ENCODE measurements around the gene NEU3.

NEU3 gene

DNA sequence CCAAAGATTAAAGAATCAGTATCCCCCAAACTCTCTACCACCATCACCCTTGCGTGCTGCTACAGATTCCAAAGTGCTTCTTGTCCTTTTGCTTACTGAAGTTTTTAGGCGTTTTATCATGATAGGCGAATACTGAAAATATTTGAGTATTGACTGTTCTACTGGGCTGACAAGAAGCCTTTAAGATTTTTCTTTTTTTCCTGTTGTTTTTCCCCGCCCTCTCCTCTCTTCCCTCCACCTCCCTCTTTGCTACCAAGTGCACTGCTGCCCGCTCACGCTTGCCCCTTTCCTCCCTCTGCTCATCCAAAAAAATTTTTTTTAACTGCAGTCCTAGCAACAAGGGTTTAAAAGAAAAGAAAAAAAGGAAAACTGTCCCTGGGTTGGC, 39.0 kb upstream of the NEU3 start:
- Histone ChIP-seq H2BK15ac (replicated peaks; ENCODE audit: low read depth) (no peak overlapping the region), H3K9ac (ENCODE audit: low read length) (peak overlapping the region; percentile 99), H2AK5ac (ENCODE audit: low read length) (no peak overlapping the region), H2BK5ac (ENCODE audit: low read length) (no peak overlapping the region), H3K4me3 (ENCODE audit: low read length) (peak overlapping the region; percentile 97), H3K36me3 (ENCODE audit: control insufficient read depth, insufficient read depth, low read length) (no peaks in the 10 kb centered on the region), H3K56ac (ENCODE audit: low read length) (peak overlapping the region; percentile 99), H4K5ac (ENCODE audit: low read length) (no peak overlapping the region), H3K79me1 (ENCODE audit: low read length) (peaks cover 14% of the 10 kb centered on the region), H3K23ac (ENCODE audit: low read length) (no peak overlapping the region), H4K8ac (ENCODE audit: low read depth, low read length) (peak overlapping the region; percentile 17), H3K27ac (ENCODE audit: low read depth, low read length) (no peak overlapping the region), H3K4ac (ENCODE audit: low read depth, low read length) (peak overlapping the region; percentile 86), H3K4me2 (ENCODE audit: low read length) (peak overlapping the region; percentile 29), H2BK120ac (ENCODE audit: low read depth, low read length) (no peak overlapping the region), H3K27me3 (ENCODE audit: insufficient read depth, low read length, poor library complexity) (no peaks in the 10 kb centered on the region), H3K4me1 (ENCODE audit: control insufficient read depth, low read depth, low read length) (peaks cover 2% of the 10 kb centered on the region), H3K79me2 (ENCODE audit: control insufficient read depth, insufficient read depth, low read length) (peaks cover 38% of the 10 kb centered on the region), H3K18ac (ENCODE audit: low read length) (no peak overlapping the region)
- peak; percentile 9 for DNase-seq
- WGBS (ENCODE audit: extremely low coverage, insufficient coverage, low lambda C conversion rate) = no CpG with 5 or more reads among the region's 6 CpGs

DNA sequence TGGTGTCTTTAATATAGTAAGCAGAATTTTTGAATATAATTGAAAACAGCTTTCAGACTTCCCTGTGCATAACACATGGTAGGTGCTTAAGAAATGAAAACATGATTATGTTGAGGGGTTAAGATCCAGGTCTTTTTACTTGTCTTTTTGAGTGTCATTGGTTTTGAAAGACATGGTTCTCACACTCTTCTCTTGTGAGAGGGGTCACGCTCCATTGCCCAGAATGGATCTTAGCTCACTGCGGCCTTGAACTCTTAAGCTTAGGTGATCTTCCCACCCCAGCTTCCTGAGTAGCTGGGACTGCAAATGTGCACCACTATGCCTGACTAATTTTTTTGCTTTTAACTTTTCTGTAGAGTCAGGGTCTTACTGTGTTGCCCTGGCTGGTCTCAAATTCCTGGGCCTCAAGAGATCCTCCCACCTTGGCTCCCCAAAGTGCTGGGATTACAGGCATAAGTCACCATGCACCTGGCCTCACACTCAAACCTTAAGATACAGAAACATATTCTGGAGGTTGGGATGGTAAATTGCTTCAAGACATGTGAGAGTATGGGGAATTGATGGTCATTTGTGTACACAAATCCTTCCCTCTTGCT, 38.3 kb upstream of the NEU3 start:
- no peak for DNase-seq

DNA sequence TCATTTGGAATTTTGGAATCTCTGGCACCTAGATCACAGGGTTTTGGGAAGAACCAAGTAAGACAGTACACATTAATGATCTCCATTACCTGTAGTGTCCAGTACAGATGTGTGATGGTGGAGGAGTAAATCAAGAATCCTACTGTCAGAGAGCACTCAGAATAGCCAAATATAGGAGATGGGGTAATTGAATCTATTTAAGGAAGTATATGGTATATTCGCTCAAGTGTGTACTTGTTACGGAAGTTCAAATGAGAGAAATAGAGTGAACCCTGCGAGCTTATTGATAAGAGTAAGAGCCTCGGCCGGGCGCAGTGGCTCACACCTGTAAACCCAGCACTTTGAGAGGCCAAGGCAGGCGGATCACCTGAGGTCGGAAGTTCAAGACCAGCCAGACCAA, 37.5 kb upstream of the NEU3 start:
- H2BK15ac ChIP-seq (replicated peaks; ENCODE audit: low read depth) = no peak overlapping the region
- no peaks in the 10 kb centered on the region for H3K27me3 ChIP-seq (ENCODE audit: insufficient read depth, low read length, poor library complexity)
- peaks cover 48% of the 10 kb centered on the region for H3K79me2 ChIP-seq (ENCODE audit: control insufficient read depth, insufficient read depth, low read length)
- H3K79me1 ChIP-seq (ENCODE audit: low read length) = peaks cover 20% of the 10 kb centered on the region
- H3K9ac ChIP-seq (ENCODE audit: low read length) = no peak overlapping the region
- no peak overlapping the region for H3K4me3 ChIP-seq (ENCODE audit: low read length)
- no peak for DNase-seq
- WGBS (ENCODE audit: extremely low coverage, insufficient coverage, low lambda C conversion rate) = no CpG with 5 or more reads among the region's 8 CpGs
- no peak overlapping the region for H4K8ac ChIP-seq (ENCODE audit: low read depth, low read length)
- H4K5ac ChIP-seq (ENCODE audit: low read length) = no peak overlapping the region
- H2BK120ac ChIP-seq (ENCODE audit: low read depth, low read length) = no peak overlapping the region
- H3K4ac ChIP-seq (ENCODE audit: low read depth, low read length) = no peak overlapping the region
- peaks cover 2% of the 10 kb centered on the region for H3K4me1 ChIP-seq (ENCODE audit: control insufficient read depth, low read depth, low read length)
- H2AK5ac ChIP-seq (ENCODE audit: low read length) = no peak overlapping the region
- no peak overlapping the region for H2BK5ac ChIP-seq (ENCODE audit: low read length)
- H3K27ac ChIP-seq (ENCODE audit: low read depth, low read length) = no peak overlapping the region
- no peak overlapping the region for H3K23ac ChIP-seq (ENCODE audit: low read length)
- H3K4me2 ChIP-seq (ENCODE audit: low read length) = no peak overlapping the region
- H3K18ac ChIP-seq (ENCODE audit: low read length) = no peak overlapping the region
- H3K36me3 ChIP-seq (ENCODE audit: control insufficient read depth, insufficient read depth, low read length) = no peaks in the 10 kb centered on the region
- no peak overlapping the region for H3K56ac ChIP-seq (ENCODE audit: low read length)

More for the DNA sequence above, 38.3 kb upstream of the NEU3 start:
- Histone ChIP-seq H4K5ac (ENCODE audit: low read length) (no peak overlapping the region), H3K9ac (ENCODE audit: low read length) (peak overlapping the region; percentile 99), H3K18ac (ENCODE audit: low read length) (no peak overlapping the region), H4K8ac (ENCODE audit: low read depth, low read length) (no peak overlapping the region), H2BK5ac (ENCODE audit: low read length) (no peak overlapping the region), H3K27me3 (ENCODE audit: insufficient read depth, low read length, poor library complexity) (no peaks in the 10 kb centered on the region), H2BK15ac (replicated peaks; ENCODE audit: low read depth) (no peak overlapping the region), H3K23ac (ENCODE audit: low read length) (peak overlapping the region; percentile 80), H3K27ac (ENCODE audit: low read depth, low read length) (no peak overlapping the region), H3K4me1 (ENCODE audit: control insufficient read depth, low read depth, low read length) (peaks cover 2% of the 10 kb centered on the region), H3K79me2 (ENCODE audit: control insufficient read depth, insufficient read depth, low read length) (peaks cover 44% of the 10 kb centered on the region), H3K56ac (ENCODE audit: low read length) (peak overlapping the region; percentile 99), H3K4ac (ENCODE audit: low read depth, low read length) (no peak overlapping the region), H3K36me3 (ENCODE audit: control insufficient read depth, insufficient read depth, low read length) (no peaks in the 10 kb centered on the region), H3K4me2 (ENCODE audit: low read length) (peak overlapping the region; percentile 29), H2AK5ac (ENCODE audit: low read length) (no peak overlapping the region), H2BK120ac (ENCODE audit: low read depth, low read length) (no peak overlapping the region), H3K4me3 (ENCODE audit: low read length) (peak overlapping the region; percentile 97), H3K79me1 (ENCODE audit: low read length) (peaks cover 16% of the 10 kb centered on the region)
- no CpG with 5 or more reads among the region's 2 CpGs for WGBS (ENCODE audit: extremely low coverage, insufficient coverage, low lambda C conversion rate)

DNA sequence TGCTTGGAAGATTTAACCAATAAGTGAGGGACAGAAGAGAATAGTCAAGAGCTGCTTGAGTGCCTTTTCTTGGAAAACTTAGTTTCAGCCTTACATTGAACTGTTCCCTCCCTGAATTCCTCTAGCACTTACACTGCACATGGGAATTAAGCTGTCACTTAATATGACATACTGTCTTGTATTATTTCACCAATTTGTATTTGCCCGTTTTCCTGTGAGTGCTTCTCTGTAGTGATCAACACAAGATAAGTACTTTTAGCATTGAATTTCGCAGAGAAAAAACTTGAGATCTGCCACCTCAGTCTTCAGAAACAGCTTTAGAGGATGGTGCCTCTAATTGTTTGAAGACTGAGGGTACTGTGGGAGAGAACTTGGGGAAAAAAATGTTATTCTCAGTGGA, 36.0 kb upstream of the NEU3 start:
- WGBS (ENCODE audit: extremely low coverage, insufficient coverage, low lambda C conversion rate) = no CpG with 5 or more reads among the region's 2 CpGs

DNA sequence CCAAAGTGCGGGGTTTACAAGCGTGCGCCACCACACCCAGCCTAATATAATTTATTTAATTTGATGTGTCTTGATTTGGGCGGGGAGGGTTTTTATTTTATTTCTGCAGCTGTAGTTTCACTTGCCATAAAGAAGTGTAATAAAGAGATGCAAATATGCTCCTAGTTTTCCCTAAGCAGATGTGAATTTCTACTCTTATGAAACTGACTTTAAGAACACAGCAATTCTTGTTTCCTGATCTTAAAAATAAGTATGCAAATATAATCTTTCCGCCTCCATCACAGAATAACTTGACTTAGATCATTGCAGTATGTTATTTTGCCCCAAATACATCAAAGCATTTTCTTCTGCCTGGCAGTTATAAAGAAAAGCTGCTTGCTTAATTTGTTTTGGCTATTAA, 35.3 kb upstream of the NEU3 start:
- Histone ChIP-seq H3K79me2 (ENCODE audit: control insufficient read depth, insufficient read depth, low read length) (peaks cover 59% of the 10 kb centered on the region), H2BK5ac (ENCODE audit: low read length) (no peak overlapping the region)

More for the DNA sequence above, 36.0 kb upstream of the NEU3 start:
- H3K18ac ChIP-seq (ENCODE audit: low read length) = no peak overlapping the region
- H3K9ac ChIP-seq (ENCODE audit: low read length) = no peak overlapping the region
- no peak overlapping the region for H3K27ac ChIP-seq (ENCODE audit: low read depth, low read length)
- DNase-seq = no peak
- H2BK5ac ChIP-seq (ENCODE audit: low read length) = no peak overlapping the region
- H3K4me3 ChIP-seq (ENCODE audit: low read length) = no peak overlapping the region
- H3K36me3 ChIP-seq (ENCODE audit: control insufficient read depth, insufficient read depth, low read length) = no peaks in the 10 kb centered on the region
- H4K5ac ChIP-seq (ENCODE audit: low read length) = no peak overlapping the region
- no peak overlapping the region for H2AK5ac ChIP-seq (ENCODE audit: low read length)
- no peaks in the 10 kb centered on the region for H3K27me3 ChIP-seq (ENCODE audit: insufficient read depth, low read length, poor library complexity)
- peaks cover 28% of the 10 kb centered on the region for H3K79me1 ChIP-seq (ENCODE audit: low read length)
- H4K8ac ChIP-seq (ENCODE audit: low read depth, low read length) = no peak overlapping the region
- no peak overlapping the region for H3K23ac ChIP-seq (ENCODE audit: low read length)
- no peak overlapping the region for H2BK15ac ChIP-seq (replicated peaks; ENCODE audit: low read depth)
- peaks cover 2% of the 10 kb centered on the region for H3K4me1 ChIP-seq (ENCODE audit: control insufficient read depth, low read depth, low read length)
- no peak overlapping the region for H3K4me2 ChIP-seq (ENCODE audit: low read length)
- no peak overlapping the region for H2BK120ac ChIP-seq (ENCODE audit: low read depth, low read length)
- H3K79me2 ChIP-seq (ENCODE audit: control insufficient read depth, insufficient read depth, low read length) = peaks cover 56% of the 10 kb centered on the region
- no peak overlapping the region for H3K56ac ChIP-seq (ENCODE audit: low read length)
- H3K4ac ChIP-seq (ENCODE audit: low read depth, low read length) = no peak overlapping the region

DNA sequence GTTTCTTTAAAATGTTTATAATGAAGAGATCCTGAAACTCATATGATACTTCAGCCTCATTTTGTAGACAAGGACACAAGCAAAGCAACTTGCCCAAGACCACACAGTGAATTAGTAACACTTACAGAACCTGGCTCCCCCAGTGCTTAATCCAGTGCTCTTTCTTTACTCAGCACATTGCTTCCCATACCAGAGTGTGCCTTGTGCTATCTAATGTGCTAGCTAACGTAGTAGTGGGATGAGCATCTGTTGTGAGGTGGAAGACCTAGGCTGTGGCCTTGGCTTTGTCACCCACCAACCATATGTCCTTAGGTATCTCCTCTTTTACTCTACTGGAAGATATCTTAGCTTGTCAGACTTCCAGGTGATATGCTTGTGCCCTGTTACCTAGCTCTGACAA, 34.5 kb upstream of the NEU3 start:
- H3K4ac ChIP-seq (ENCODE audit: low read depth, low read length) = no peak overlapping the region
- no peaks in the 10 kb centered on the region for H3K36me3 ChIP-seq (ENCODE audit: control insufficient read depth, insufficient read depth, low read length)
- no peak for DNase-seq
- no peak overlapping the region for H3K4me2 ChIP-seq (ENCODE audit: low read length)
- no peak overlapping the region for H3K56ac ChIP-seq (ENCODE audit: low read length)
- H3K18ac ChIP-seq (ENCODE audit: low read length) = no peak overlapping the region
- no peak overlapping the region for H3K27ac ChIP-seq (ENCODE audit: low read depth, low read length)
- no peak overlapping the region for H3K9ac ChIP-seq (ENCODE audit: low read length)
- H4K8ac ChIP-seq (ENCODE audit: low read depth, low read length) = no peak overlapping the region
- H3K23ac ChIP-seq (ENCODE audit: low read length) = no peak overlapping the region
- no peaks in the 10 kb centered on the region for H3K27me3 ChIP-seq (ENCODE audit: insufficient read depth, low read length, poor library complexity)
- H2BK15ac ChIP-seq (replicated peaks; ENCODE audit: low read depth) = no peak overlapping the region
- no peak overlapping the region for H2BK5ac ChIP-seq (ENCODE audit: low read length)
- WGBS (ENCODE audit: extremely low coverage, insufficient coverage, low lambda C conversion rate) = no CpG with 5 or more reads among the region's 1 CpG
- peaks cover 2% of the 10 kb centered on the region for H3K4me1 ChIP-seq (ENCODE audit: control insufficient read depth, low read depth, low read length)
- peaks cover 30% of the 10 kb centered on the region for H3K79me1 ChIP-seq (ENCODE audit: low read length)
- peaks cover 66% of the 10 kb centered on the region for H3K79me2 ChIP-seq (ENCODE audit: control insufficient read depth, insufficient read depth, low read length)
- H4K5ac ChIP-seq (ENCODE audit: low read length) = no peak overlapping the region
- H2BK120ac ChIP-seq (ENCODE audit: low read depth, low read length) = no peak overlapping the region
- H2AK5ac ChIP-seq (ENCODE audit: low read length) = no peak overlapping the region
- H3K4me3 ChIP-seq (ENCODE audit: low read length) = no peak overlapping the region

More for the DNA sequence above, 35.3 kb upstream of the NEU3 start:
- DNase-seq = no peak
- H3K4me3 ChIP-seq (ENCODE audit: low read length) = no peak overlapping the region
- H2BK120ac ChIP-seq (ENCODE audit: low read depth, low read length) = no peak overlapping the region
- H3K79me1 ChIP-seq (ENCODE audit: low read length) = peaks cover 28% of the 10 kb centered on the region
- H3K36me3 ChIP-seq (ENCODE audit: control insufficient read depth, insufficient read depth, low read length) = no peaks in the 10 kb centered on the region
- H3K18ac ChIP-seq (ENCODE audit: low read length) = no peak overlapping the region
- H3K4ac ChIP-seq (ENCODE audit: low read depth, low read length) = no peak overlapping the region
- H2BK15ac ChIP-seq (replicated peaks; ENCODE audit: low read depth) = no peak overlapping the region
- peaks cover 2% of the 10 kb centered on the region for H3K4me1 ChIP-seq (ENCODE audit: control insufficient read depth, low read depth, low read length)
- no peak overlapping the region for H4K5ac ChIP-seq (ENCODE audit: low read length)
- H3K27ac ChIP-seq (ENCODE audit: low read depth, low read length) = no peak overlapping the region
- H4K8ac ChIP-seq (ENCODE audit: low read depth, low read length) = no peak overlapping the region
- no peaks in the 10 kb centered on the region for H3K27me3 ChIP-seq (ENCODE audit: insufficient read depth, low read length, poor library complexity)
- no CpG with 5 or more reads among the region's 5 CpGs for WGBS (ENCODE audit: extremely low coverage, insufficient coverage, low lambda C conversion rate)
- no peak overlapping the region for H3K4me2 ChIP-seq (ENCODE audit: low read length)
- H2AK5ac ChIP-seq (ENCODE audit: low read length) = no peak overlapping the region
- H3K23ac ChIP-seq (ENCODE audit: low read length) = no peak overlapping the region
- H3K56ac ChIP-seq (ENCODE audit: low read length) = no peak overlapping the region
- H3K9ac ChIP-seq (ENCODE audit: low read length) = no peak overlapping the region
